ENCODE data around the gene ZNF488. TPM values are rescaled to one million over a fixed set of nuclear protein-coding genes. Genes with fewer than 3 reads are reported as not detected.
"Not testable (repeated sequence)": the region's sequence is repeated elsewhere in the genome, so short reads cannot be mapped to it uniquely, and the experiment has no call there.

Gene ZNF488
- total RNA-seq, 1 donor from 2014 or later = 4.9 TPM

DNA sequence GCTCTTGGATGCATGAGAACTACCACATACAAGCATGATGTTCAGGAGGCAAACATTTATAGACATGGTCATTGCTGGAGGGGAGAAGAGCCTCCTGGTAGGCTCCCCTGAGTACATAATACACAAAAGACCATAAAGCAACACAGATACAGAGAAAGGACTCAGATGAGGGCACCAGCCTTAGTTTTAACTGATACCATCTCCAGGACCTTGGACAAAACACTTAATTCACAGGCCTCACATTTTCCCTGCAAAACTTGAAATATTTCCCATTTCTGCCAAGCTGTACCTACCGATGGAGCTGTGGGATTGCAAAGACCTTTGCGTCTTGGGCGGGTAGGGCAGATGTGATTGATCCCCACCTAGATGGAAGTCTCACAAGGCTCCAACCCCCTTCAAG lies 16.7 kb upstream of the ZNF488 start:
- H3K36me3 Mint-ChIP-seq = peaks cover 3% of the 10 kb centered on the region
- no peak overlapping the region for H3K4me3 Mint-ChIP-seq
- TF ChIP-seq, protein P1, sequence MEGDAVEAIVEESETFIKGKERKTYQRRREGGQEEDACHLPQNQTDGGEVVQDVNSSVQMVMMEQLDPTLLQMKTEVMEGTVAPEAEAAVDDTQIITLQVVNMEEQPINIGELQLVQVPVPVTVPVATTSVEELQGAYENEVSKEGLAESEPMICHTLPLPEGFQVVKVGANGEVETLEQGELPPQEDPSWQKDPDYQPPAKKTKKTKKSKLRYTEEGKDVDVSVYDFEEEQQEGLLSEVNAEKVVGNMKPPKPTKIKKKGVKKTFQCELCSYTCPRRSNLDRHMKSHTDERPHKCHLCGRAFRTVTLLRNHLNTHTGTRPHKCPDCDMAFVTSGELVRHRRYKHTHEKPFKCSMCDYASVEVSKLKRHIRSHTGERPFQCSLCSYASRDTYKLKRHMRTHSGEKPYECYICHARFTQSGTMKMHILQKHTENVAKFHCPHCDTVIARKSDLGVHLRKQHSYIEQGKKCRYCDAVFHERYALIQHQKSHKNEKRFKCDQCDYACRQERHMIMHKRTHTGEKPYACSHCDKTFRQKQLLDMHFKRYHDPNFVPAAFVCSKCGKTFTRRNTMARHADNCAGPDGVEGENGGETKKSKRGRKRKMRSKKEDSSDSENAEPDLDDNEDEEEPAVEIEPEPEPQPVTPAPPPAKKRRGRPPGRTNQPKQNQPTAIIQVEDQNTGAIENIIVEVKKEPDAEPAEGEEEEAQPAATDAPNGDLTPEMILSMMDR (conservative IDR thresholded peaks at IDR 0.05) = no peak
- no peaks in the 10 kb centered on the region for H3K27me3 Mint-ChIP-seq
- H3K27ac Mint-ChIP-seq = no peak overlapping the region
- H3K4me1 Mint-ChIP-seq (ENCODE audit: unreplicated experiment) = peaks cover 32% of the 10 kb centered on the region
- peaks cover 11% of the 10 kb centered on the region for H3K9me3 Mint-ChIP-seq
- DNase-seq (ENCODE audit: extremely low spot score, unreplicated experiment) = peak; percentile 18

DNA sequence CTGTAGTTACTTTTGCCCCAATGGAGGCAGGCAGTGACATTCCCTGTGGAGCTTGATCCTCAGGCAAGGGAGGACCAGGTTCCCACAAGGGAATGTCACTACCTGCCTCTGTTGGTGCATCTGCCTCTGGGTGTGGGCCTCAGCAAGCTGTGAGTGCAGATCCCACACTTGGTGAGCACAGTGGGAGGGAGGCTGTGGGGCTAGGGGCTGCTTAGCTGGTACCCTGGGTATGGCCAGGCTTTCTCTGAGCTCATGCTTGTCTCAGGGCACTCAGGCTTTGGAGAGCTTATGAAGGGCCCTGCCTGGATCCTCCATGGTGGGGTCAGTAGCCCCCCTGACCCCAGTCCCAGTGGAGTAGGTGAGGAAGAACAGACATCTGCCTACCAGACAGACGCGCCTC lies 16.2 kb upstream of the ZNF488 start:
- Mint-ChIP-seq H3K9me3 (peaks cover 11% of the 10 kb centered on the region), H3K27ac (no peak overlapping the region), H3K4me1 (ENCODE audit: unreplicated experiment) (peaks cover 32% of the 10 kb centered on the region), H3K36me3 (peaks cover 3% of the 10 kb centered on the region), H3K27me3 (no peaks in the 10 kb centered on the region), H3K4me3 (no peak overlapping the region)
- DNase-seq (ENCODE audit: extremely low spot score, unreplicated experiment) = peak; percentile 52
- TF ChIP-seq, protein P1 (conservative IDR thresholded peaks at IDR 0.05) = no peak

DNA sequence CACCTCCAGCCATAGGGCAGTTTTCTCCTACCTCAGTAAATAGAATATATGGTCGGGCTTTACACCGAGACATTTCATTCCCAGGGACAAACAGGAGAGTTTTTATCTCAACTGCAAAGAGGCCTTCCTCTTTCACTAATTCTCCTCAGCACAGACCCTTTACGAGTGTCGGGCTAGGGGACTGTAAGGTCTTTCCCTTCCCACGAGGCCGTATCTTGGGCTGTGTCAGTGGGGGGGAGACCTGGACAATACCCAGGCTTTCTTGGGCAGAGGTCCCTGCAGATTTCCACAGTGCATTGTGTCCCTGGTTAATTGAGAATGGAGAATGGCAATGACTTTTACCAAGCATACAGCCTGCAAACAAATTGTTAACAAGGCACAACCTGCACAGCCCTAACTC lies 13.2 kb upstream of the ZNF488 start:
- peaks cover 11% of the 10 kb centered on the region for H3K4me1 Mint-ChIP-seq (ENCODE audit: unreplicated experiment)
- peak overlapping the region; percentile 84 for H3K27ac Mint-ChIP-seq
- peaks cover 3% of the 10 kb centered on the region for H3K36me3 Mint-ChIP-seq
- no peak overlapping the region for H3K4me3 Mint-ChIP-seq
- H3K9me3 Mint-ChIP-seq = peaks cover 11% of the 10 kb centered on the region
- peak; percentile 10 for DNase-seq (ENCODE audit: extremely low spot score, unreplicated experiment)
- TF ChIP-seq, protein P1 (conservative IDR thresholded peaks at IDR 0.05) = no peak
- H3K27me3 Mint-ChIP-seq = no peaks in the 10 kb centered on the region

DNA sequence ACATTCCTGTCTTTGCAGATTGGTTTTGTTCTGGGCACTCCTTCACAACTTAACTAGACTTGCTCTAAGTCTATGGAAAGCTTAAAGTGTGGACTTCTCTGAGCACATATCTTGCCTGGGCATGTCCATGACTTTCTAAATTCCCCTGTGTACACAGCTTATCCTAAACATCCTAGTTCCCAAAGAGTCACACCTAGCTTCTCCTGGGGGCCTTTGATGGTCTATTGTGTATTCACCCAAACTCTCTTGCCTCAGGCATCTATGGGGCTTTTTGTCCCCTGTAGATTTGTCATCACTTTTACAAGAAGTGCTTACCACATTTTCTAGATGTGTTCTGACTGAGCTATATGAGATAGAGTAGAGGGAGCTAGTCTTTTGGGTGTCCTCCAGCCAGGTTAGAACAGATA lies 12.2 kb upstream of the ZNF488 start:
- Mint-ChIP-seq H3K27ac (peak overlapping the region; percentile 84), H3K4me1 (ENCODE audit: unreplicated experiment) (peaks cover 7% of the 10 kb centered on the region), H3K27me3 (no peaks in the 10 kb centered on the region), H3K4me3 (no peak overlapping the region), H3K36me3 (peaks cover 3% of the 10 kb centered on the region), H3K9me3 (peaks cover 11% of the 10 kb centered on the region)
- no peak for DNase-seq (ENCODE audit: extremely low spot score, unreplicated experiment)
- TF ChIP-seq, protein P1 (conservative IDR thresholded peaks at IDR 0.05) = no peak

DNA sequence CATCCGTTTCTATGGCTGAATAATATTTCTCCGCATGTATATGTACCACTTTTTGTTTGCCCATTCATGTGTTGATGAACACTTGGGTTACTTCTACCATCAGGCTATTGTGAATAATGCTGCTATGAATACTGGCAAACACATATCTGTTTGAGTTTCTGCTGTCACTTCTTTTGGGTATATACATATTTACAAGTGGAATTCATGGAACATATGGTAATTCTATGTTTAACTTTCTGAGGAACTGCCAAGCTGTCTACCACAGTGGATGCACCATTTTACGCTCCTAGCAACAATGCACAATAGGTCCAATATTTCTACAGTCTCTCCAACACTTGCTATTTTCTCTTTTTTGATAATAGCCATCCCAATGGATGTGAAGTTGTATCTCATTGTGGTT lies 5.5 kb upstream of the ZNF488 start:
- Mint-ChIP-seq H3K36me3 (no peaks in the 10 kb centered on the region), H3K4me3 (no peak overlapping the region), H3K4me1 (ENCODE audit: unreplicated experiment) (peaks cover 4% of the 10 kb centered on the region), H3K9me3 (no peaks in the 10 kb centered on the region), H3K27ac (no peak overlapping the region), H3K27me3 (peaks cover 7% of the 10 kb centered on the region)
- DNase-seq (ENCODE audit: extremely low spot score, unreplicated experiment) = no peak
- TF ChIP-seq, protein P1 (conservative IDR thresholded peaks at IDR 0.05) = no peak

DNA sequence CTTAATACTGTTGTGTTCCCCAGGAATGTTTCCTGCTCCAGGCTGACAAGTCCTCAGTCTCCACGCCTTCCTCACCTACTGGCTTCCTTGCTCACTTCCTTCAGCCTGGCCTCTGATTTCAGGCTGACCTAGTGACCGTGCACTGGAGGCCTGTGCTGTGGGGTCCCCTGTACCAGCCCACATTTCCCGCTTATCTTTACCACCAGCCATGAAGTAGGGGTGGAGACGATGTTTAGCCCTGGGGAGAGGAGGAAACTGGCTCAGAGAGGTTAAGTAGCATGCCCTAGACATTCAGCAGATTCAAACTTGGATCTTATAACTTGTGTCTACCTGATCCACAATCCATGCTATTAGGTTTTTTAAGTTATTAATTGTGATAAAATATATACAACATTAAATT lies 4.8 kb upstream of the ZNF488 start:
- H3K27me3 Mint-ChIP-seq = peaks cover 8% of the 10 kb centered on the region
- peak; percentile 32 for DNase-seq (ENCODE audit: extremely low spot score, unreplicated experiment)
- TF ChIP-seq, protein P1 (conservative IDR thresholded peaks at IDR 0.05) = no peak
- peaks cover 4% of the 10 kb centered on the region for H3K4me1 Mint-ChIP-seq (ENCODE audit: unreplicated experiment)
- no peak overlapping the region for H3K4me3 Mint-ChIP-seq
- no peaks in the 10 kb centered on the region for H3K36me3 Mint-ChIP-seq
- H3K9me3 Mint-ChIP-seq = no peaks in the 10 kb centered on the region
- no peak overlapping the region for H3K27ac Mint-ChIP-seq

DNA sequence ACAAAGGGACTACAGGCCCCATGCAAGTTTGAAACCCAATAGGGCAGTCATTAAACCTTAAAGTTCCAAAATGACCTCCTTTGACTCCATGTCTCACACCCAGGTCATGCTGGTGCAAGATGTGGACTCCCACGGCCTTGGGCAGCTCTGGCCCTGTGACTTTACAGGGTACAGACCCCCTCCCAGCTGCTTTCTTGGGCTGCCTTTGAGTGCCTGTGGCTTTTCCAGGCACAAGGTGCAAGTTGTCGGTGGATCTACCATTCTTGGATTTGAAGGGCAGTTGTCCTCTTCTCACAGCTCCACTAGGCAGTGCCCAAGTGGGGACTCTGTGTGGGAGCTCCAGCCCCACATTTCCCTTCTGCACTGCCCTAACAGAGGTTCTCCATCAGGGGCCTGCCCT lies 2.0 kb upstream of the ZNF488 start:
- peak; percentile 24 for DNase-seq (ENCODE audit: extremely low spot score, unreplicated experiment)
- not testable (repeated sequence) for H3K4me3 Mint-ChIP-seq, H3K9me3 Mint-ChIP-seq, H3K36me3 Mint-ChIP-seq, H3K27ac Mint-ChIP-seq
- Mint-ChIP-seq H3K27me3 (peaks cover 24% of the 10 kb centered on the region), H3K4me1 (ENCODE audit: unreplicated experiment) (peaks cover 13% of the 10 kb centered on the region)

All from type B pancreatic cell (in vitro differentiated cells).